ENCODE measurements around the gene ASIP. TPM values are rescaled to one million over a fixed set of nuclear protein-coding genes. Genes with fewer than 3 reads are reported as not detected.
"Not testable (repeated sequence)": the region's sequence is repeated elsewhere in the genome, so short reads cannot be mapped to it uniquely, and the experiment has no call there.

The ASIP gene
- total RNA-seq, 1 donor from 2014 or later: not detected

- no peak overlapping the region for H3K4me3 ChIP-seq (ENCODE audit: low read depth, low read length)
- DNase-seq (ENCODE audit: low read depth): no peak
Observed at GRCh38 chr20:34295284-34295683, 54.1 kb downstream of the ASIP start.

GRCh38 chr20:34296468-34296867 is 55.2 kb downstream of the ASIP start:
- DNase-seq (ENCODE audit: low read depth): no peak
- no peak for TF ChIP-seq CTCF (conservative IDR thresholded peaks at IDR 0.05; ENCODE audit: low read depth, low read length)
- no peak overlapping the region for H3K4me3 ChIP-seq (ENCODE audit: low read depth, low read length)

More at GRCh38 chr20:34295284-34295683, 54.1 kb downstream of the ASIP start:
- no peak for TF ChIP-seq CTCF (conservative IDR thresholded peaks at IDR 0.05; ENCODE audit: low read depth, low read length)

GRCh38 chr20:34298294-34298784 is 57.1 kb downstream of the ASIP start:
- TF ChIP-seq CTCF (conservative IDR thresholded peaks at IDR 0.05; ENCODE audit: low read depth, low read length): peak; percentile 27
- DNase-seq (ENCODE audit: low read depth); H3K4me3 ChIP-seq (ENCODE audit: low read depth, low read length): not testable (repeated sequence)

- TF ChIP-seq CTCF (conservative IDR thresholded peaks at IDR 0.05; ENCODE audit: low read depth, low read length): no peak
- DNase-seq (ENCODE audit: low read depth): no peak
- no peak overlapping the region for H3K4me3 ChIP-seq (ENCODE audit: low read depth, low read length)
Observed at GRCh38 chr20:34299556-34300255, 58.5 kb downstream of the ASIP start.

- TF ChIP-seq CTCF (conservative IDR thresholded peaks at IDR 0.05; ENCODE audit: low read depth, low read length): no peak
- no peak for DNase-seq (ENCODE audit: low read depth)
- no peak overlapping the region for H3K4me3 ChIP-seq (ENCODE audit: low read depth, low read length)
Observed at GRCh38 chr20:34300256-34300806, 59.1 kb downstream of the ASIP start.

GRCh38 chr20:34300809-34301586 is 59.8 kb downstream of the ASIP start:
- H3K4me3 ChIP-seq (ENCODE audit: low read depth, low read length): peak overlapping the region; percentile 96
- DNase-seq (ENCODE audit: low read depth): no peak

More at GRCh38 chr20:34300809-34301586, 59.8 kb downstream of the ASIP start:
- no peak for TF ChIP-seq CTCF (conservative IDR thresholded peaks at IDR 0.05; ENCODE audit: low read depth, low read length)
